GM18868 (cell line): ENCODE results near the gene SDK2.
"Not testable (repeated sequence)": the region's sequence is repeated elsewhere in the genome, so short reads cannot be mapped to it uniquely, and the experiment has no call there.

Source experiments
- ATAC-seq: cut with Tn5 transposase; IDR thresholded peaks from one replicate; pipeline ENCODE4 v1.9.1; 2021; ENCODE audit warnings: mild to moderate bottlenecking, moderate library complexity; ENCODE audit not compliant: unreplicated experiment

Gene SDK2

DNA sequence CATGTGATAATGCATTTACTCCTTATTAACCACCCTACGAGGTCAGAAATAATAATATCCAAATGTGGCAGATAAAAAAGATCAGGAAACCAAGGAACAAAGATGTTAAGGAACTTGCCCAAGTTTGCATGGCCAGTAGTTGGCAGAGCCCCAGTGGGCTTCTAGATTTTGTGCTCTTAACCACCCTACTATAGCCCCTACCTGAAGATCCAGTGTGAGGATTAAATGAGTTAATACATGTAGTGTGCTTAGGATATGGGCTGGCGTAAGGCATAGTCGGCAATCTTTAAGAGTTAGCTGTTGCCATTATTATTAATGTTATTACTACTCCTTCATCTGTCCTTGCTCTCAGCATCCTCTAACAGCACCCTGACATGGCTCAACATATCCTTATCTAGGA lies 153.4 kb downstream of the SDK2 start:
- no peak for ATAC-seq

DNA sequence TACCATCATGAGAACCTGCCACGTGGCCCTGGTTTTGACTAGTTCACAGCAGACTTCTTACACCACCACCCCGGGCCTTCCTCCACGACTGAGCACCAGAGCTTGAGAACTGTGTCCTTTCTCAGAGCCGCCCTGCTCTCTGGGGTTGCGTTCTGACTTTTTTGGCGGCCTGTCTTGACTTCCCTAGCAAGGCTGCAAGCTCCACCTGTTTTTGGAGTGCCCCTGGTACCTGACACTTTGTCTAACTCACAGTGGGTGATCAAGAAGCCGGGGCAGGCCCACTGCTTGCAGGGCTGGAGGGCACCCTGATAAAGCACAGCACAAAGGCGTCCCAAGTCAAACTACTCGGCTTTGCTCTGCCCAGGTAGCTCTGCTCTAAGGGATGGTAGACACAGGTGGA lies 154.3 kb downstream of the SDK2 start:
- ATAC-seq = no peak

DNA sequence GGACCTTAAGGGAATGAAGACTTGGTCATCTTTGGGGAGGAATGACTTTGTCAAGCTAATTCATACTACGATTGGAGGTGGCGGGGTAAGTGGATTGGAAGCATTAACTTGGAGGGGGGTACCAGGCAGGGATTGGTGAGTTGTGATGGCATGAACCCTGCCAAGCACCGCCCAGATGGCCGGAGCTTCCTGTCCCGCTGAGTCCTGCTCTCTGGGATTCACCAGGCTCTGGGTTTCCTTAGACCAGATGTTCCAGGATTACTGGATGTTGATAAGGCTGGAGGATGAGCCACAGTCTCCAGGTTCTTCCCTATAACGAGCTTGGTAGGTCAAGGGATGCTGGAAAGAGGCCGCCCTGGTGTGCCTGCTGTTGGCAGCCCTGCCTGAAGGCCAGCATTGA lies 154.9 kb downstream of the SDK2 start:
- no peak for ATAC-seq

DNA sequence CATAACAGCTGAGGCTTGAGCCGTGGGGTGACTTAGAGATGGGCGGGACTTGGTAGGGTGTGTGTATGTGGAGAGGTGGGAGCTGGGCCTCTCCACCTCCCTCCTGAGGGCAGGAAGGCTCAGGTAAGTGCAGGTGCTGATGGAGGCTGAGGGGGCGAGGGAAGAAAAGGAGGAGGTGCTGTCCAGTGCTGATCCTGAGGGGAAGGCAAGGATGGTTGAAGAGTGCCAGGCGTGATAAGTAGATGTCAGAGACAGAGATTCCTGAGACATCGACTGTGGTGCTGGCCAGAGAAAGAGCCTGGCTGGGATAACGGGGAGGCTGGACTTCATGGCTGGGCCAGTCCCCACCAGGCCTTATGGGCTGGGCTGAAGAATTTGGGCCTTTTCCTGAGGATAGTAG lies 159.1 kb downstream of the SDK2 start:
- ATAC-seq = no peak

DNA sequence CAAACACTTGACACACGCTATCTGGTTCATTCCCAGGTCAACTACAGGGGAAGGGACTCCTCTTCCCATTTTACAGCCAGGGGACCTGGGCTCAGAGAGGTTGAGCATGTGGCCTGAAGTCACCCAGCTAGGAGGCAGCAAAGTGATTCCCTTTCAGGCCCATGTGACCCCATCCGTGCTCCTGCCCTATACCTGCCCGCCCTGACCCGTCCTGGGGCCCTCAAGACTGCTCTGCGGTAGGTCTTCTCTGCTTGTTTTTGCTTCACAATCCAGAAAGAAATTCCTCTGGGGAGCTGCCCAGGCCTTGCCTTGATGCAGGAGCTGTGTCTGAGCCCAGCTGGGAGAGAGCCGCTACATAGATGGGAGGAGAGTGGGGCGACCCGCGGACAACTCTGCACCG lies 161.4 kb downstream of the SDK2 start:
- no peak for ATAC-seq

DNA sequence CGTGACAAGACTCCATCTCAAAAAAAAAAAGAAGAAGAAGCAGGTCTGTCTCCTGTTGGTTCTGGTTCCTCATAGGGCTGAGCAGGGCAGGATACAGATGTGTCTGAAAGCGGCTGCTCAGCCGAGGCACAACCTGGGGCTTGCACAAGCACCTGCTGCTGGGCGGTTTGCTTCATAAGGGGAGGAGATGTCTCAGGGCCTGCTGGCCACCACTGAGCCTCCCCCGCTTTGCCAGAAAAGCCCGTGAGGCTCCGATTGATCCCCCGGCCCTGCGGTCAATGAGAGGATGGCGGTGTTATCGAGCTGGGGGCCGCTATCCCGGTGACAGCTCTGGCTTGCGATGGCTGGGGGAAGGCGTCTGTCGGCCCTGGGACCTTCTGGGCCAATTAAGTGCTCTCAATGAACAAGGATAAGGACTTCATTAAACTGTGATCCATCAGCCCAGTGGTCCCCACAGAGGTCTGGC lies 162.0 kb downstream of the SDK2 start:
- ATAC-seq = no peak

DNA sequence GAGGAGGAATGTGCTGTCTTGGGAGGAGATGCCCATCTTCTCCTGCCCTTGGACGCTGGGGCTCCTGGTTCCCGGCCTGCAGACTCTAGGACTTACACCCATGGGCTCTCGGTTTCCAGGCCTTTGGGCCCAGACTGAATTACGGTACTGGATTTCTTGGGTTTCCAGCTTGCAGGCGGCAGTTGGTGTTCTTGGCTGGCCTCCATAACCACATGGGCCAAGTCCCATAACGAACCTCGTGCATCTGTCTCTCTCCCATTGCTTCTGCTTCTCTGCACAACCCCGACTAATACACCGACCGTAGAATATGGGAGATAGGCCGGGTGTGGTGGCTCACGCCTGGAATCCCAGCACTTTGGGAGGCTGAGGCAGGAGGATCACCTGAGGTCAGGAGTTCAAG lies 162.6 kb downstream of the SDK2 start:
- no peak for ATAC-seq

DNA sequence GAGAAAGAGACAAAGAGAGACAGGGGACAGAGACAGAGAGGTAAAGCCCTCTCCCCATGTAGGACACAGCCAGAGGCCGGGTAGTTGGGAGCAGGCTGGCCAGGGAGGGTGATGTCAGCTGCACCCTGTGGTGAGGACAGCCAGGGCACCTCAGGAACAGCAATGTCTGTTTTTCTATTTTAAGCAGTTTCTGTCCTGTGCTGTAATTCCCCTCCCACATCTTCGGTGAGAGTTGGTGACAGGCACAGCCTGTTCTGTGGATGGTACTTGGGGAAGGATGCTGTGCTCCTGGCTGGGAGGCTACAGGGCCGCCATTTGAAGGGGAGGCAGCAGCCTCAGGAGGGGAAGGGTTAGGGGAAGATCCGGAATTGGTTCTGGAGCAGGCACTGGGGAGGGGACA lies 163.5 kb downstream of the SDK2 start:
- ATAC-seq = peak; percentile 55

DNA sequence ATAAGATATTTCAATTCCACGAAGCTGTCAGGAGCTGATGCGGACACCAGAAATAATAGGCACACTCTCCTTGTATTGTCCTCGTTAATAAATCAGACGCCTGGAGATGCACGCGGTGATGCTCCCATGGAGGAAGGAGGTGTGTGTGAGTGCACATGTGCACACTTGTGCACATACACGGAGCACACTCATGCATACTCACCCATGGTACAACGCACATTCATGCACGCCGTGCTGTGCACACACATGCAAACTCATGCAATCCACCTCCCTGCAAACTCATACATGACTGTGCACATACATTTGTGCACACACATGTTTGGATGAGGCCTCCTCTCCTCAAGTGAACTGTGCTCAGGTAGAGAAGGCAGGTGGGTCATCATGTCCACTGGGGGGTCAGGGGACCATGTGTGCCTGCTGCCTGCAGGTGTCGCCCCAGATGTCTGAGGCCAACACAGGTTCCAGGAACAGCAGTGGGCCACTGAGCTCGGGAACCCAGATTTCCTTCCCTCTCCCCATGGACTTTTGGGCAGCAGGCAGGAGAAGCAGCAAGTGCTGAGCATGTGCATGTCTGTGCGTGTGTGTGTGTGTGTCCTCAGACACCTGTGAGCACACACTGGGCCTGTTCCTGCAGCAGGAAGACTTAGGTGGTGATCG lies 165.3 kb downstream of the SDK2 start:
- no peak for ATAC-seq

DNA sequence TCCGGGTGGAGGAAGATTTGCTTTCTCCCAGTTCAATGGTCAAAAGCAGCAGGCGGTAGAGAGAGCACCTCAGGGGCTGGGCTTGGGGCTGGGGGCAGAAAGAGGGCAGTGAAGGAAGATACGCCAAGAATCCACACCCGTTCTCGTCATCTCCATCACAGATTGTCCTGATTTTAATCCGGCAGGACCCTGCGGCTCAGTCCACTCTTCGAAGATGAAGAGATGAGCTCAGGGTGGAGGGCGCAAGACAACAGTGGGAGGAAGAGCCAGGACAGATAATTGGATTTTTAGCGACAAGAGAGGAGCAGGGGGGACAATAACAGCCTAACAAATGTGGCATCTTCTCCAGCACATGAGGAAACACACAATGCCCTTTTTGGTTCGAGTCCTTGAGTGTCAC lies 165.9 kb downstream of the SDK2 start:
- no peak for ATAC-seq

DNA sequence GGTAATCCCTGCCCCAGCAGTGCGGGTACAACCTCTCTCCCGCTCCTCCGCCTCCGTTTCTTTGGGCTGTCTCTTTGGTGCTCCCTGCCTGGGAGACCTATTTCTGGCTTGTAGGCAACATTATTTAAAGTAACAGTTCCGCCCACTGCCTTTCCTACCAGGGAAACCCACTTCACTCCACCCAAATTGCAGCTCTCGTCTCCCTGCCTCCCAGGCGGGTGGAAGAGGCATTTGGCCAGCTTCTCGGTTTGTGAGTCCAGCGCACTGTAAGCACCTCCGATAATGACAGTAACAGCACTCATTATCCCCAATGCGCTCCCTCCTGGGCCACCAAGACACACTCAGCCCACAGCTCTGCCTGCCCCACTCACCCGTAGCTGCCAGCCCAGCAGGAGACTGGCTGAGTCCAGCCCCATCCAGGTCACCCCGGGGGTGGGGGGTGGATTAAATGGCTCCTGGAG lies 167.3 kb downstream of the SDK2 start:
- ATAC-seq = no peak

DNA sequence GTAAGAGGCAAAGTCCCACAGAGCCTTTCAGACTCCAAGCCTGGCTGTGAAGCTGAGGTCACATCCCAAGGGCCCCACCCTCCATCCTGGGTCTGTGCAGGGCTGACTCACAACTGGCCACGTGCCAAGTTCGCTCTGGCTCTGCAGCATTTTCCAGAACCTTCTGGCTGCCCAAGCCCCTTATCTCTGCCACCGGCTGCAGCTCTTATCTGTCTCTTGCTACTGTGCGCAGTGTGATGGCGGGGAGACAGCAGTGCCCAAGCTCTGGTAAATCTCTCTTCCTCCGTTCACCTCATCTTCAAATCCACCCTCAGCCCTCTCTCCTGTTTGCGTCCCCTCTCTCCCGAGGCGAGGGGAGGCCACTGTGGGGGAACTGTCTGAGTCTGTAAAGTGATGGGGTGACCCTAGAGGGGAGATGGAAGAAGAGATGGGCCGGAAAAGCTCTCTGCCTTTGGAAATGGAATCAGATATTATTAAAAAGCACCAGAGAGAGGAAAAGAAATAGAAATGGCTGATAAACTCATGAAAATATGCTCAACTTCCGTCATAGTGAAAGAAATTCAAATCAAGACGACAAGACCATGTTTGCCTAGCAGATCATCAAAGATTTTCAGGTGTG lies 169.8 kb downstream of the SDK2 start:
- ATAC-seq = no peak

DNA sequence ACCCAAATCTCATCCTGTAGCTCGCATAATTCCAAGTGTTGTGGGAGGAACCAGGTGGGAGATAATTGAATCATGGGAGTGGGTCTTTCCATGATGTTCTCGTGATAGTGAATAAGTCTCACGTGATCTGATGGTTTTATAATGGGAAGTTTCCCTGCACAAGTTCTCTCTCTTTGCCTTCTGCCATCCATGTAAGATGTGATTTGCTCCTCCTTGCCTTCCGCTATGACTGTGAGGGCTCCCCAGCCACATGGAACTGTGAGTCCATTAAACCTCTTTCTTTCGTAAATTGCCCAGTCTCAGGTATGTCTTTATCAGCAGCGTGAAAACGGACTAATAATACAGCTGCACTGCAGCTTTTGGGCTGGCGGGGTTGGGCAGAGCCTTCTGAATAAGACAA lies 171.5 kb downstream of the SDK2 start:
- ATAC-seq = not testable (repeated sequence)

DNA sequence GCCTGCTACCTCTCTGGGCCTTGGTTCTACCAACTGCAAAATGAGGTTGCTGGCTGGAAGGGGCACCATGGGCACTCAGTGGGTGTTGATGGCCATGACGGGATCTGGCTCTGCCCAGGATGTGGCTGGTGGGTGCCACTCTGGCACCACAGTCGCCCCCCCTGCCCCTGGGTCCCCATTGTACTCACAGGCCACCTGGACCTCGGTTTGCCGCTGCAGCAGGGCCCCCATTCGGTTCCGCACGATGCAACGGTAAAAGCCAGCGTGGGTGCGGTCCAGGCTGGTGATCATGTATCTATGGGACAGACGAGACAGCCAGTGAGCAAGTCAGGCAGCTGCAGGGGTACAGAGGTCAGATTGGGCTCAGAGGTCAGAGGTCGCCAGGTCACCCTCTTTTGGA lies 172.3 kb downstream of the SDK2 start:
- ATAC-seq = no peak

DNA sequence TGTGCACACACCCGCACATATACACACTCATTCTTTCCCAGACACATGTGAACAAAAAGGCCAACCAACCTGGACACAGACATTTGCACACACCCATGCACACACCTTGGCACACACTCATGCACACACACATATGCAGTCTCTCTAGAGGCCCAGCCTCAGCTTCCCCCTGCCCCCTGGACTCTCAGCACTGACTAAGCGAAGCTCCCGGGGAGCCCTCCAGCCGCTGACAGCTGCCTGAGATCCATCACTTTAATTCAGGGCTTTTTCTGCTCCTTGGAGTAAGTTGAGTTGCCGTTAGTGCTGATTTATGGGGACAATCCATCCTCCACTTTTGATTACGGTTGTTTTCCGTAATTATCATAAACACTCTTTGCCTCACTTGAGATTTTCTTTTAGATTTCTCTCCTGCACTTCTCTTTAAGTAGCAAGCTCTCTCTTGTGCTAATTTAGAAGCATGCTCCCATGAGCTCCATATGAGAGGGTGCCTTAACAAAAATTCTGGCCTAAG lies 173.9 kb downstream of the SDK2 start:
- no peak for ATAC-seq

DNA sequence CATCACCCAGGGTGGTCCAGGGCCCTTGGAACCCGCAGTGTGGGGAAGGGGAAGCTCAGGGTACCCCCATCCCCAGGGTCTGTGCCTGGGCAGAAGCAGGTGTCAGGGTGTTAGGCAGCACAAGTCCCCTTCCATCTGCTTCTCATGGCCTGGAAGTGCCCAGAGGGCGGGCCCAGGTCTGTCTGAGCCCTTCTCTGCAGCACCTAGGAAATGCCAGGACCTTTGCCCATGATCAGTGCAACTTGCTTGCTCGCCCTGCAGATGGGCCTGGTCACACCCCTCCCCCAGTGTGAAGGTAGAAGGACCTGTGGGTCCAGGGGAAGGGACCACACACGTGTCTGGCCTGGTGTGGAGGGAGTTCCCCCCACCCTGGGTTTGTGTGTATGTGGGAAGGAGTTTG lies 174.9 kb downstream of the SDK2 start:
- no peak for ATAC-seq

DNA sequence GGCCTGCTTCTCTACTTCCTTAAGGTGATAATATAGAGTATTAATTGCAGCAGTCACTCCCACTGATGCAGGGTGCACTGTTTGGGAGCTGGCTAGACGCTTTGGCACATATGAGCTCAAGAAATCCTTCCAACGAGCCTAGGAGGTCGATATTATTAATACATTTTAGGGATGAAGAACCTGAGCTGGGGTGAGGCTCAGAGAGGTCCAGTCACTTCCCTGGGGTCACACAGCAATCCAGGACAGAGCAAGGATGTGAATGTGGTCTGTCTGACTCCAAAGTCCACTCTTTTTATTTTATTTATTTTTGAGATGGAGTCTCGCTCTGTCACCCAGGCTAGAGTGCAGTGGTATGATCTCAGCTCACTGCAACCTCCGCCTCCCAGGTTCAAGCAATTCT lies 176.0 kb downstream of the SDK2 start:
- no peak for ATAC-seq

DNA sequence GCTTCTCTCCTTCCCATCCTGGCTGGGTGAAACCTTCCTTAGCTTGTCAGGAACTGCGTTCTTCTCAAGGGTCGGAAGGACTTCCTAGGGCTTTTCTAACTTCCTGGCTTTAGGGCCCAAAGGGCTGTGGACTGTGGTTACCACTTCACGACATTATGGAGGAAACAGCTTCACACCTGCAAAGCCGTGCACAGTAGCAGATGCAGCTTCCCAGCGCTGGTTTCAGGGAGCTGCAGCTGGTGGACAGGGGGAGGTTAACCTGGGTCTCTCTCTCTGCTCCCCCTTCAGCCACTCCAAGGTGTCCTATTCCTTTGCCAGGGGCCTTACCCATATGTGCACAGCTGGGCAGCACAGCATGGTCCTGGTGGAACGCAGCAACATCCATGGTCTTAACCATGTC lies 176.6 kb downstream of the SDK2 start:
- ATAC-seq = no peak

DNA sequence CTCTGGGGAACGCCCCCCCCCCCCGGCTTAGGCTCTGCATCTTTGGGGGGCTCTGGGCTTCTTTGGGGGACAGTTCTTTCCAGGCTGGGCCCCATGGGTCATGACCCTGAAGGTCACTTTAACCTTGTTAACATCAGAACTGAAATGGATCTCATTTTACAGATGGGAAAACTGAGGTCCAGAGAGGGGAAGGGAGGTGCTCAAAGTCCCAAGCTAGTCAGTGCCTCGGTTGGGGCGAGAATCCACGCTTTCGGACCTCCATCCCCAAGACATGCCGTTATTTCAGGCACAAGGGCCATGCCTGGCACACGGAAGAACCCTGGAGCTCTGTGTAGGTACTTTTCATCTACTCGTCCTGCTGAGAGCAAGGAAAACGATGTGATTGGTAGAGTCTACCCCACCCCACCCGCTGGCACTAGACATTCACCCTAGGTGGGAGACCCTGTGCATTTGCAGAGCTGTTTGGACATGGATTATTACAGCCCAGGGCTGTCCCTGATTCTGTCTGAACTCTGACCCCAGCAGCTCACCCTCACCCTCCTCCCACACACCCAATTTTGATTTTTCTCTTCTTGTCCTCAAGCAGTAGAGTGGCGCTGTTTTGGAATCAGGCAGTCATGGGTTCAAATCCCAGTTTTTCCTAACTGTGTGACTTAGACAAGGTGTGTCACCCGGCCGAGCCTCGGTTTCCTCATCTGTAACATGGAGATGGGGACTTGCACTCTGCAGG lies 177.4 kb downstream of the SDK2 start:
- no peak for ATAC-seq

DNA sequence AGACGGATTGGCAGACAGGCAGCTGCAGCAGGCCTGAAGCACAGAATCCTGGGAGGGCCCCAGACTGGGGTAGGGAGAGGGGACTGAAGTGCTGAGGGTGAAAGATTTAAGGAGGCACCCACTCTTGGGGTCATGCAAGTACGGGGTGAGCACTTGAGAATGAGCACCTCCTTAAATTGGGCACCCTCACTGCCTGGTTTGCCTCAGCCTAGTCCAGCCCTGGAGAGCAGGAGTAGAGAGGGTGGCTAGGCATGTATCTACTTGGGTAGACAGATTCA lies 178.4 kb downstream of the SDK2 start:
- ATAC-seq = no peak

DNA sequence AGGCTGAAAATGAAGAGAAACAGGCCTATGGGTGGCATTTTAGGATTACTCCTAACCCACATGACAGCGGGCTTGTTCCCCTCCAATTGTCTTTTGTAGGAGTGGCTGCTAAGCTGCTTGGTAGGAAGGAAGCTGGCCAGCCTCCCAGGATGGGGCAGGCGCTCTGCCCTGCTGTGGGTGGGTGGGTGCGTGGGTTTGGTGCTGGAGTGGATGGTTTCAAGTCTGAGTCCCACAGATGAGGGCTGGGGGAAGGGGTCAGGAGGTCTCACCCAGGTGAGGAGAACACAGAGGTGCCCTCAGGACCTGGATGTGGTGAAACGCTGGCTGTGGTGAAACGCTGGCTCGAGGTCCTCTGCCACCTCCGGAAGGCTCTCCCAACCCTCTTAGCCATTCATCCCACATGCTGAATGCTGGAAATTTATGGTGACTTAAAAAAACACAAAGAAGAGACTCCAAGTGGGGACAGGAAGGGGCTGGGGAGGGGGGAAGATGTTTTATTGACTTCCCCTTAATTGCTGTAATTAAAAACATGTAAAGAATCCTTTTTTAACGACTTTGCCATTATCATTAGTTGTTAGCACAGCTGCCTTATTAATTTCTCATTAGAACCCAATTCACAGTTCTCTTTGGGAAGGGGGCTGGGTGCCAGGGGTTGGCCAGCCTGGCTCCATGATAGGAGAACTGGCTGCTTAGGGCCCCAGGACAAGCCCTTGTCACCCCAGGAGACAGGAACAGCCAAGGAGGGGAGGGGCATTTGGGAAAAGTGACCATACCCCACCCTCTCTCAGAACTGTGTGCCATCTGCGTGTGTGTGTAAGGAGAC lies 178.9 kb downstream of the SDK2 start:
- no peak for ATAC-seq
